AG08395 (cell line): ENCODE results near the gene TMC2.
"Not testable (repeated sequence)": the region's sequence is repeated elsewhere in the genome, so short reads cannot be mapped to it uniquely, and the experiment has no call there.

ENCODE experiments used
- DNase-seq: peaks from one replicate; pipeline ENCODE4 v3.0.0; 2012; ENCODE audit warnings: mixed read lengths, low spot score

The TMC2 gene

GRCh38 chr20:2536560-2536986, at the start of gene TMC2:
TMC2 (plus strand) TSS chr20:2536573; CDS start chr20:2536622, 49 bp downstream.
- DNase-seq = no peak

DNA sequence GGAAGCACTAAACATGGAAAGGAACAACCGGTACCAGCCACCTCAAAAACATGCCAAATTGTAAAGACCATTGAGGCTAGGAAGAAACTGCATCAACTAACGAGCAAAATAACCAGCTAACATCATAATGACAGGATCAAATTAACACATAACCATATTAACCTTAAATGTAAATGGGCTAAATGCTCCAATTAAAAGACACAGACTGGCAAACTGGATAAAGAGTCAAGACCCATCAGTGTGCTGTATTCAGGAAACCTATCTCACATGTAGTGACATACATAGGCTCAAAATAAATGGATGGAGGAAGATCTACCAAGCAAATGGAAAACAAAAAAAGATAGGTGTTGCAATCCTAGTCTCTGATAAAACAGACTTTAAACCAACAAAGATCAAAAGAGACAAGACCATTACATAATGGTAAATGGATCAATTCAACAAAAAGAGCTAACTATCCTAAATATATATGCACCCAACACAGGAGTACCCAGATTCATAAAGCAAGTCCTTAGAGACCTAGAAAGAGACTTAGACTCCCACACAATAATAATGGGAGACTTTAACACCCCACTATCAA, 33.5 kb upstream of the TMC2 start:
- not testable (repeated sequence) for DNase-seq

- not testable (repeated sequence) for DNase-seq
Observed at GRCh38 chr20:2504803-2505202, 31.6 kb upstream of the TMC2 start.

DNA sequence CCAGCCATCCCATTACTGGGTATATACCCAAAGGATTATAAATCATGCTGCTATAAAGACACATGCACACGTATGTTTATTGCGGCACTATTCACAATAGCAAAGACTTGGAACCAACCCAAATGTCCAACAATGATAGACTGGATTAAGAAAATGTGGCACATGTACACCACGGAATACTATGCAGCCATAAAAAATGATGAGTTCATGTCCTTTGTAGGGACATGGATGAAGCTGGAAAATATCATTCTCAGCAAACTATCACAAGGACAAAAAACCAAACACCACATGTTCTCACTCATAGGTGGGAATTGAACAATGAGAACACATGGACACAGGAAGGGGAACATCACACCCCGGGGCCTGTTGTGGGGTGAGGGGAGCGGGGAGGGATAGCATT, 29.9 kb upstream of the TMC2 start:
- not testable (repeated sequence) for DNase-seq

- peak; percentile 19 for DNase-seq
Observed at GRCh38 chr20:2507464-2507863, 28.9 kb upstream of the TMC2 start.

DNA sequence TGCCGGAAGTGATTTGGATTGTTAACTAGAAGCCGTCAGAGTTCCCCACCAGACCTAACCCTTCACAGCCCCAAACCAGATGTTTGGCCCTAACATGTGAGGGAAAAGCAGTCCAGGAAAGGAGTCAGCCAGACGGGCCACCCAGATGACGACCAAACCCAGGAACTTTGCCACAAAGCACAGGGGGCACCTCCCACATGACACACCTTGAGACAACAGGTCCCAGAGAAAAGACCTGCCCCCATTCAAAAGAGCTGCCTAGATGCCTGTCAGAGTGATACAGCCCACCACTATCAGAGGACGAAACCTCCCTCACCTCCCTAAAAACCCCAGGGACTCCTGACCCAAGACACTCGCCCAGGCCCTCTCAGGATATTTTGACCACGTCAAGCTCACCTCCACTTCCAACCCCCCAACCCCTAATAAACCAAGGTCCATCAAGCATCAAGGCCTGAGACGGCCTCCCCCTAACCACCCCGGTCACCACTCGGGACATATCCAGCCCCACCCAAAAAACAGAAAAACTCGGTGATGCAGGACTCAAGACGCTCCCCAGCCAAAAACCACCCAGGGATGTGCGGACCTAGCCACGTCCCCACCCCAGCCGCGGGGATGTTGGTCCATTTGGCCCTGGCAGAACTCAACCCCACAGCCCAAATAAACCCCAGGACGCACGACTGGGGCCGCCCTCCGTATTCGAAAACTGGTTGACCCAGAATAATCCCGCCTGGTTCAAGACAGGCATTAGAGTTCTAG, 28.3 kb upstream of the TMC2 start:
- peak; percentile 59 for DNase-seq

GRCh38 chr20:2508631-2509467, 27.5 kb upstream of the TMC2 start, which contains the start of gene ZNF343:
ZNF343 (minus strand) TSS chr20:2508915; CDS start chr20:2493895, 15,020 bp downstream.
- peak; percentile 93 for DNase-seq

DNA sequence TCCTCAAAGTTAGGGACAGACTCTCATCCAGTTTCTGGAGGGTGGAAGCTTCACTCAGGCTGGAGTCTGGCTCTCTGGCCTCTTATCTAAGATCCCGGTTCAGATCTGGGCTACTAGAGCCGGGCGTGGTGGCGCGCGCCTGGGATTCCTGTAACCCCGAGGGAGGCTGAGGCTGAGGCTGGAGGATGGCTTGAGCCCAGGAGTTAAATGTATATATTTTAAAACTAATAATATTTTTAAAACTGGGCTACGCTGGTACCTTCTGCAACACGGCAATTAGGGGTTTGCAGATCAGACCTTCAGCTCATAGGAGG, 26.9 kb upstream of the TMC2 start:
- no peak for DNase-seq

GRCh38 chr20:2509794-2510193, 26.6 kb upstream of the TMC2 start:
- no peak for DNase-seq

DNA sequence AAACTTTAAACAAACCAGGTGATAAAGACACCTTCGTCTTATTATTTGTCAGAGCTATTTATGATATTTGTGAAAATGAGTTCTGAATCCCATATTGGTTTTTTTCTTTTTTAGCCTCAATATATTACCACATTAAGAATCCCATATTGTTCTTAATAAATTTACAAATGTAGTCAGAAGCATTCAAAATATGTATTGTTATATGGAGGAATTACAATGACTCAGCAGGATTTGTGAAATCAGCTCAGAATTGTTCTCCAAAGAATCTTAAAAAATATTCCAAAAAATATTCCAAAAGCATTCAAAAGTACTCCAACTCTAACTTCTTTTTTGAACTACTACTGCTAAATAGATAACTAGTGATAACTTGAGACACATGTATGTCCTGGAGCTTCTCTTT, 21.2 kb upstream of the TMC2 start:
- no peak for DNase-seq

GRCh38 chr20:2516399-2516798, 20.0 kb upstream of the TMC2 start:
- no peak for DNase-seq

- no peak for DNase-seq
Observed at GRCh38 chr20:2518096-2518495, 18.3 kb upstream of the TMC2 start.

DNA sequence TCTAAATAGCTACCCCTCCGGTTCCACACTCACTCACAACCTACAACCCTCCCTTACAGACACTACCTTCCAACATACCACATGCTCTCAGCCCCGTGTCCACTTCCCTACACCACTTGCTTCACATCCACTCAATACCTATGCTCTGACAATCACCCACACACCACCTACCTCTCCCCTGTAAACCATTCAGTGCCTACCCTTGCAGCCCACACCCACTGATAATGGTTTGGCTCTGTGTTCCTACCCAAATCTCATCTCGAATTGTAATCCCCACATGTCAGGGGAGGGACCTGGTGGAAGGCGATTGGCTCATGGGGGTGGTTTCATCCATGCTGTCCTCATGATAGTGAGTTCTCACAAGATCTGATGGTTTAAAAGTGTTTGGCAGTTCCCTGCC, 17.8 kb upstream of the TMC2 start:
- no peak for DNase-seq

- no peak for DNase-seq
Observed at GRCh38 chr20:2519115-2519809, 17.1 kb upstream of the TMC2 start.

- no peak for DNase-seq
Observed at GRCh38 chr20:2520617-2521016, 15.8 kb upstream of the TMC2 start.

GRCh38 chr20:2521369-2522305, 14.7 kb upstream of the TMC2 start:
- DNase-seq = peak; percentile 41

GRCh38 chr20:2522826-2523429, 13.4 kb upstream of the TMC2 start:
- DNase-seq = not testable (repeated sequence)

GRCh38 chr20:2523919-2524708, 12.3 kb upstream of the TMC2 start:
- DNase-seq = peak; percentile 81

DNA sequence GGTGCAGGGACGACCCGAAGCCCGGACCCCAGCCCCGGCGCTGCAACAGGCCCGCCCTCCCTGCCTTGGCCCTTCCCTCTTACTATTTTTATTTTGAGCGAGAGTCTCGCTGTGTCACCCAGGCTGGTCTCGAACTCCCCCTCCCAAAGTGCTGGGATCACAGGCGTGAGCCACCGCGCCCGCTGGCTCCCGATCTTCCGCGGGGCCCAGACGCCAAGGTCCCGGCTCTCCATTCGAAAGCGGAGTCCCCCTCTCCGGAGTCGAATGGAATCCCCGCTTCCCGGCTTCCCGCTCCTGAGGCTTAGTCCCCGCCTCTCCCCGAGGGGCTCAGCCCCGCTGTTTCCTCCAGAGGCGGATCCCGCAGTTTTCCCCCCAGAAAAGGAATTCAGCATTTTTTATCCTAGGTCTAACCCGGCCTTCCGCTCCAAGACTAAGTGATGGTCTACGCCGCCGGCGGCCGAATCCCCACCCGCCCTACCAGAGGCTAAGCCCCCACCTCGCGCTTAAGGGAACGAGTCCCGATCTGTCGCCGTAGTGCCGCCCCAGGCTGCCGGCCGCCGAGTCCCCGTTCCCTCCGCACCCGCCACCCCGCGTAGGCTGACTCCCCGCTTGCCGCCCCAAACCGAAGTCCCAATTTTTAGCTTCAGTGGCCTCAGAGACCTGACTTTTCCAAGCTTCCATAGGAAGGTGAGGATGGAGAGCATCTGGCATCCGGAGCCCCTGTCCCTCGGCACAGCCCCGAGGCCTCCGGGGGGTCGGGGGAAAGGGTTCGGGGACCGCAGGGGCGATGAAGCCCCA, 11.5 kb upstream of the TMC2 start:
- DNase-seq = peak; percentile 65
